Calu3 (cell line): ENCODE measurements around the gene DSP. TPM values are rescaled to one million over a fixed set of nuclear protein-coding genes. Genes with fewer than 3 reads are reported as not detected.

Experiments
- BruUV-seq: library from RNA; stranded (reverse); fragments of 400-500 nt; replicated peaks from 2 replicates; lab custom pipeline; 2021; lab: Mats Ljungman, UMichigan
- CTCF ChIA-PET: fragments of 300-600 bp; sonication (Branson Sonifier 250); formaldehyde crosslinking; loops from one replicate; lab custom pipeline; 2022; ENCODE audit warnings: antibody characterized with exemption; lab: Charles Lee
- DNase-seq: peaks from one replicate; pipeline ENCODE4 v3.0.0; 2022
- H3K27ac Mint-ChIP-seq: one replicate; pipeline ENCODE4 v1.8.0; 2022; ENCODE audit warnings: mixed read lengths; ENCODE audit not compliant: unreplicated experiment
- H3K27me3 Mint-ChIP-seq: one replicate; pipeline ENCODE4 v1.8.0; 2022; ENCODE audit warnings: mixed read lengths; ENCODE audit not compliant: unreplicated experiment
- H3K36me3 Mint-ChIP-seq: one replicate; pipeline ENCODE4 v1.8.0; 2022; ENCODE audit warnings: mild to moderate bottlenecking, moderate library complexity, mixed read lengths; ENCODE audit not compliant: insufficient read depth, unreplicated experiment
- H3K4me1 Mint-ChIP-seq: one replicate; pipeline ENCODE4 v1.8.0; 2022; ENCODE audit warnings: mild to moderate bottlenecking, low read depth, mixed read lengths; ENCODE audit not compliant: unreplicated experiment
- H3K4me3 Mint-ChIP-seq: one replicate; pipeline ENCODE4 v1.8.0; 2022; ENCODE audit warnings: mild to moderate bottlenecking, low read depth, moderate library complexity, mixed read lengths; ENCODE audit not compliant: unreplicated experiment
- H3K9me3 Mint-ChIP-seq: one replicate; pipeline ENCODE4 v1.8.0; 2022; ENCODE audit warnings: low read depth, mixed read lengths; ENCODE audit not compliant: unreplicated experiment
- CTCF ChIP-seq: fragments of 200-600 bp; IDR thresholded peaks from one replicate; pipeline ENCODE4 v1.8.0; 2022; ENCODE audit warnings: antibody characterized with exemption; ENCODE audit not compliant: unreplicated experiment
- intact Hi-C: fragments of 100-400 bp; cut with micrococcal nuclease; formaldehyde crosslinking; loops from one replicate; pipeline ENCODE4 v1.10.0; 2022; ENCODE audit not compliant: unreplicated experiment
- total RNA-seq: library from RNA; stranded (reverse); gene quantifications from 2 replicates; pipeline ENCODE4 v1.2.3, GENCODE V29; 2022

DSP gene
- total RNA-seq, 1 experiment from 2014 or later = 57.7 TPM

- peaks cover 35% of the 10 kb centered on the region for H3K36me3 Mint-ChIP-seq
- no peak for DNase-seq
- BruUV-seq = no TSS peak
- peaks cover 36% of the 10 kb centered on the region for H3K4me1 Mint-ChIP-seq
- peak overlapping the region; percentile 43 for H3K4me3 Mint-ChIP-seq
- H3K9me3 Mint-ChIP-seq = no peaks in the 10 kb centered on the region
- intact Hi-C loops = loop anchor here (5.0 kb wide), 1 partner anchor 46 kb away; the partner anchor contains the start of gene SNRNP48
- no peaks in the 10 kb centered on the region for H3K27me3 Mint-ChIP-seq
- peak overlapping the region; percentile 46 for H3K27ac Mint-ChIP-seq
- CTCF ChIA-PET = no interaction called here
- TF ChIP-seq CTCF = no peak
Measured at GRCh38 chr6:7546020-7546369, 4.5 kb downstream of the DSP start.

GRCh38 chr6:7546383-7546782 lies 4.9 kb downstream of the DSP start:
- H3K4me3 Mint-ChIP-seq = peak overlapping the region; percentile 43
- no peak for DNase-seq
- H3K36me3 Mint-ChIP-seq = peaks cover 31% of the 10 kb centered on the region
- peaks cover 36% of the 10 kb centered on the region for H3K4me1 Mint-ChIP-seq
- H3K27ac Mint-ChIP-seq = no peak overlapping the region
- intact Hi-C loops = loop anchor here (5.0 kb wide), 1 partner anchor 46 kb away; the partner anchor contains the start of gene SNRNP48
- CTCF ChIA-PET = no interaction called here
- no TSS peak for BruUV-seq
- H3K9me3 Mint-ChIP-seq = no peaks in the 10 kb centered on the region
- TF ChIP-seq CTCF = no peak
- H3K27me3 Mint-ChIP-seq = no peaks in the 10 kb centered on the region

GRCh38 chr6:7546896-7547295 lies 5.4 kb downstream of the DSP start:
- Mint-ChIP-seq H3K36me3 (peaks cover 26% of the 10 kb centered on the region), H3K27me3 (no peaks in the 10 kb centered on the region), H3K4me3 (no peak overlapping the region), H3K4me1 (peaks cover 36% of the 10 kb centered on the region), H3K9me3 (no peaks in the 10 kb centered on the region), H3K27ac (no peak overlapping the region)
- BruUV-seq = no TSS peak
- CTCF ChIA-PET = no interaction called here
- intact Hi-C loops = loop anchor here (5.0 kb wide), 1 partner anchor 45 kb away; the partner anchor contains the start of gene SNRNP48
- no peak for TF ChIP-seq CTCF
- peak; percentile 12 for DNase-seq

GRCh38 chr6:7547315-7547714 lies 5.8 kb downstream of the DSP start:
- Mint-ChIP-seq H3K4me1 (peaks cover 36% of the 10 kb centered on the region), H3K4me3 (no peak overlapping the region), H3K9me3 (no peaks in the 10 kb centered on the region), H3K27me3 (no peaks in the 10 kb centered on the region), H3K36me3 (peaks cover 22% of the 10 kb centered on the region), H3K27ac (no peak overlapping the region)
- no peak for TF ChIP-seq CTCF
- CTCF ChIA-PET = no interaction called here
- no peak for DNase-seq
- no TSS peak for BruUV-seq
- intact Hi-C loops = loop anchor here (5.0 kb wide), 1 partner anchor 45 kb away; the partner anchor contains the start of gene SNRNP48
